Calu3 (cell line): ENCODE measurements around the gene PRKAR1A. TPM values are rescaled to one million over a fixed set of nuclear protein-coding genes. Genes with fewer than 3 reads are reported as not detected.
"Not testable (repeated sequence)": the region's sequence is repeated elsewhere in the genome, so short reads cannot be mapped to it uniquely, and the experiment has no call there.

ENCODE experiments used
- BruUV-seq: library from RNA; stranded (reverse); fragments of 400-500 nt; replicated peaks from 2 replicates; lab custom pipeline; 2021; lab: Mats Ljungman, UMichigan
- CTCF ChIA-PET: fragments of 300-600 bp; sonication (Branson Sonifier 250); formaldehyde crosslinking; loops from one replicate; lab custom pipeline; 2022; ENCODE audit warnings: antibody characterized with exemption; lab: Charles Lee
- DNase-seq: peaks from one replicate; pipeline ENCODE4 v3.0.0; 2022
- H3K27ac Mint-ChIP-seq: one replicate; pipeline ENCODE4 v1.8.0; 2022; ENCODE audit warnings: mixed read lengths; ENCODE audit not compliant: unreplicated experiment
- H3K27me3 Mint-ChIP-seq: one replicate; pipeline ENCODE4 v1.8.0; 2022; ENCODE audit warnings: mixed read lengths; ENCODE audit not compliant: unreplicated experiment
- H3K36me3 Mint-ChIP-seq: one replicate; pipeline ENCODE4 v1.8.0; 2022; ENCODE audit warnings: mild to moderate bottlenecking, moderate library complexity, mixed read lengths; ENCODE audit not compliant: insufficient read depth, unreplicated experiment
- H3K4me1 Mint-ChIP-seq: one replicate; pipeline ENCODE4 v1.8.0; 2022; ENCODE audit warnings: mild to moderate bottlenecking, low read depth, mixed read lengths; ENCODE audit not compliant: unreplicated experiment
- H3K4me3 Mint-ChIP-seq: one replicate; pipeline ENCODE4 v1.8.0; 2022; ENCODE audit warnings: mild to moderate bottlenecking, low read depth, moderate library complexity, mixed read lengths; ENCODE audit not compliant: unreplicated experiment
- H3K9me3 Mint-ChIP-seq: one replicate; pipeline ENCODE4 v1.8.0; 2022; ENCODE audit warnings: low read depth, mixed read lengths; ENCODE audit not compliant: unreplicated experiment
- CTCF ChIP-seq: fragments of 200-600 bp; IDR thresholded peaks from one replicate; pipeline ENCODE4 v1.8.0; 2022; ENCODE audit warnings: antibody characterized with exemption; ENCODE audit not compliant: unreplicated experiment
- intact Hi-C: fragments of 100-400 bp; cut with micrococcal nuclease; formaldehyde crosslinking; loops from one replicate; pipeline ENCODE4 v1.10.0; 2022; ENCODE audit not compliant: unreplicated experiment
- total RNA-seq: library from RNA; stranded (reverse); gene quantifications from 2 replicates; pipeline ENCODE4 v1.2.3, GENCODE V29; 2022

Gene PRKAR1A
- total RNA-seq, 1 experiment from 2014 or later = 239 TPM

DNA sequence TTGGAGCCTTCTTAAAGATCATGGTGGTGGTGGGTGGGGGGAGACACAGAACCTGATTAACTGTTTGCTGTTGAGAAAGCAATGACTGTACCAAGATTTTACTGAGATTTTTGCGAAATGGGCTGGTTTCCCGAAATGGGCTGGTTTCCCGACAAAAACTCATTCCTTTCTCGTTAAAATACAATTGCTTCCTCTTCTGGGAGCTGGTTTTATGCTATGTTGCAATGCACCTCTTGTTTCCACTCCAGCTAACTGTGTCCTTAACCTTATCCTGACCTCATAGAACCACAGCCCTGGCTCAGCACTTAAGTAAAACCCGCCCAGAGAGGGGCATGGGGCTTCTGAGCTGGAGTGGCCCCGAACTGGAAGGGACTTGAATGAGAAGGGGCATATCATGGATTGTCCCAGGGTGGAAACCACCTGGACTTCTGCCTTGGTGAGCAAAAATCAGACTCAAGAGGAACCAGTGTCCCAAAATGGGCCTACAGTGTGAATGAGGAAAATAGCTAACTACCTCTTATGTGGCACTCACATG lies 68.1 kb downstream of the PRKAR1A start:
- no peak for TF ChIP-seq CTCF
- Mint-ChIP-seq H3K36me3 (no peaks in the 10 kb centered on the region), H3K27me3 (no peaks in the 10 kb centered on the region), H3K4me3 (no peak overlapping the region), H3K9me3 (no peaks in the 10 kb centered on the region), H3K27ac (no peak overlapping the region), H3K4me1 (peaks cover 27% of the 10 kb centered on the region)
- no peak for DNase-seq
- intact Hi-C loops = no loop called here
- CTCF ChIA-PET = no interaction called here
- no TSS peak for BruUV-seq

GRCh38 chr17:68581863-68582645 lies 69.8 kb downstream of the PRKAR1A start:
- H3K4me3 Mint-ChIP-seq = no peak overlapping the region
- intact Hi-C loops = no loop called here
- peak overlapping the region; percentile 25 for H3K27ac Mint-ChIP-seq
- no peak for DNase-seq
- no peaks in the 10 kb centered on the region for H3K27me3 Mint-ChIP-seq
- no peak for TF ChIP-seq CTCF
- CTCF ChIA-PET = no interaction called here
- H3K36me3 Mint-ChIP-seq = peaks cover 5% of the 10 kb centered on the region
- no peaks in the 10 kb centered on the region for H3K9me3 Mint-ChIP-seq
- peaks cover 37% of the 10 kb centered on the region for H3K4me1 Mint-ChIP-seq
- BruUV-seq = no TSS peak

- H3K27me3 Mint-ChIP-seq, H3K27ac Mint-ChIP-seq, H3K9me3 Mint-ChIP-seq, BruUV-seq, H3K36me3 Mint-ChIP-seq, CTCF ChIA-PET, DNase-seq, intact Hi-C loops, H3K4me3 Mint-ChIP-seq: not testable (repeated sequence)
- H3K4me1 Mint-ChIP-seq = peaks cover 37% of the 10 kb centered on the region
These were observed 70.6 kb downstream of the PRKAR1A start for GRCh38 chr17:68582867-68583266.

- Mint-ChIP-seq H3K4me1 (peaks cover 37% of the 10 kb centered on the region), H3K36me3 (peaks cover 5% of the 10 kb centered on the region), H3K9me3 (no peaks in the 10 kb centered on the region), H3K4me3 (no peak overlapping the region), H3K27me3 (no peaks in the 10 kb centered on the region), H3K27ac (no peak overlapping the region)
- CTCF ChIA-PET = interaction anchor here (0.5 kb wide), 1 partner anchor 585 kb away, joined by 4 read pairs; no protein-coding TSS in a partner anchor
- DNase-seq = peak; percentile 50
- no TSS peak for BruUV-seq
- no peak for TF ChIP-seq CTCF
- intact Hi-C loops = no loop called here
These were observed 72.5 kb downstream of the PRKAR1A start for GRCh38 chr17:68584581-68585303.
